GM12873 (cell line): ENCODE measurements around the gene FAM186B.

Experiments
- CTCF ChIP-seq: IDR thresholded peaks from 2 replicates; pipeline ENCODE4 v1.5.1; 2012; ENCODE audit warnings: low read depth, mild to moderate bottlenecking, moderate library complexity, low read length, control low read depth; ENCODE audit not compliant: insufficient read depth; ENCODE audit errors: missing control alignments

FAM186B gene

GRCh38 chr12:49565406-49566265 lies 39.8 kb downstream of the FAM186B start:
- no peak for TF ChIP-seq CTCF

GRCh38 chr12:49564686-49565405 lies 40.6 kb downstream of the FAM186B start:
- no peak for TF ChIP-seq CTCF

GRCh38 chr12:49563951-49564685 lies 41.3 kb downstream of the FAM186B start:
- no peak for TF ChIP-seq CTCF

GRCh38 chr12:49562831-49563230 lies 42.6 kb downstream of the FAM186B start:
- no peak for TF ChIP-seq CTCF

GRCh38 chr12:49562233-49562632 lies 43.2 kb downstream of the FAM186B start:
- no peak for TF ChIP-seq CTCF

GRCh38 chr12:49560695-49561094 lies 44.7 kb downstream of the FAM186B start:
- TF ChIP-seq CTCF, result no peak
